GM19239 (cell line): ENCODE data around the gene NHLH2.

Source experiments
- DNase-seq: peaks from one replicate; pipeline ENCODE4 v3.0.0; 2011; ENCODE audit warnings: low spot score; ENCODE audit not compliant: insufficient read length
- FAIRE-seq: peaks from 2 replicates; lab custom pipeline; 2011; peaks lifted over from hg19 to GRCh38; lab: Jason Lieb, UNC

NHLH2 gene

GRCh38 chr1:115840605-115841460 is at the start of gene NHLH2:
Gene NHLH2, minus strand, starts transcription at chr1:115841126. Its CDS starts 2,754 bp downstream, at chr1:115838372.
- FAIRE-seq: no peak
- DNase-seq: no peak

DNA sequence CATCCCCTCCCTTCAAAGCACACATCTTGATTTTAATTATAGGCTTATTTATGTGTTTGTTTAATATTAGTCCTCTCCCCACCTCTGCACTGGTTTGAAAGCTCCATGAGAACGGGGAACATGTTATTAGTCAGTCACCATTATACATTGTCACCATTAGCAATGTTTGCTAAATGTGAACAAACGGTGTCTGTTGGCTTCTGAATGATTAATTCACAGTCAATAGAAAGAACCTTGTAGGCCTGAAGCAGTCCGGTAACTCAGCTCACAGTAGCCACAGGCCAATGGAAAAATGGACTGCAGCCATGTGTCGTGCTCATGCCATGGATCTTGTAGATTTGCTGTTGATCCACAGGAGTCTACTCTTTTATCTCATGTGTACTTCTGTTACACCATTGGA is 49.7 kb upstream of the NHLH2 start:
- no peak for DNase-seq
- FAIRE-seq: no peak

GRCh38 chr1:115888976-115889375 is 48.0 kb upstream of the NHLH2 start:
- DNase-seq: no peak
- no peak for FAIRE-seq

DNA sequence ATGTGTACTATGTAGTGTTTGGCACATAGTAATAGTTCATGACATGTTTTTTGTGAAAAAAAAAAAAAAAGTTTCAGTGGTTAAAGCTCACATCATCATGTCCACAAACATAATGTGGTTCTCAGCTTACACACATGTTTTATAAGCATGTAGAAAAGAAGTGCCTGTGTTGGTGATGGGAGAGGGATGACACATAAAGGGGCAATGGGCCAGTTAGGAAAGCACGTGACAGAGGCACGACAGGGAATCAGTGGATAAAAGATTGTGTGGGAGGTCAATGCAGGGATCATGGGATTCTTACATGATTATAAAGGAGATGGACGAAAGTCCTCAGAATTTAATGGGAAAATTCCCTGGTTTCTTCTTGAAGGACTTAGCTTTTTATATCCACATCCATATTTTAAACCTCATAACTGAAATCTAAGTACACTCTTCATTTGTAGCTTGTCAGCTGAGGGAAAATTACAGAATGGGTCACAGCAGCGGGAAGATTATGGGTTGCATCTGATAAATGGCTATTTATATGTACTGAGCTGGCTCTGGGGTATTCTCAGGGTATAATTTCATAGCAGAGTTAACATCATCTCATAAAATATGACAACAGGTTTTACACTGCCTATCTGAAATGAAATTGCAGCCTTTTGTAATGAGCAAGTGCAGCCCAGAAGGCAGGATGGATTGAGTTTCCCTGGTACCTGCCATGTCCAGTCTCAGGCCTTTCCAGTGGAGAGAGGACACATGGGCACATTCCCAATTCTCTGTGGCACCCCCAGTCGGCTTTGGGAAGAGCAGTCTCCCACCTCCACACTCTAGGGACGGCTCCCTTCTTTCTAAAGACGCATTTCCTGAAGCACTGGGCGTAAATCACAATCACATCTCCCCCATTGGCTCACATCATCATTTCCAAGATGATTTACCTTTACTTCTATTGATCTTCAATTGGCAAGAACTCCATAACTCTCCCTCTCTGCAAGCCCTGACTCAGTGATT is 42.3 kb upstream of the NHLH2 start:
- no peak for DNase-seq
- no peak for FAIRE-seq

DNA sequence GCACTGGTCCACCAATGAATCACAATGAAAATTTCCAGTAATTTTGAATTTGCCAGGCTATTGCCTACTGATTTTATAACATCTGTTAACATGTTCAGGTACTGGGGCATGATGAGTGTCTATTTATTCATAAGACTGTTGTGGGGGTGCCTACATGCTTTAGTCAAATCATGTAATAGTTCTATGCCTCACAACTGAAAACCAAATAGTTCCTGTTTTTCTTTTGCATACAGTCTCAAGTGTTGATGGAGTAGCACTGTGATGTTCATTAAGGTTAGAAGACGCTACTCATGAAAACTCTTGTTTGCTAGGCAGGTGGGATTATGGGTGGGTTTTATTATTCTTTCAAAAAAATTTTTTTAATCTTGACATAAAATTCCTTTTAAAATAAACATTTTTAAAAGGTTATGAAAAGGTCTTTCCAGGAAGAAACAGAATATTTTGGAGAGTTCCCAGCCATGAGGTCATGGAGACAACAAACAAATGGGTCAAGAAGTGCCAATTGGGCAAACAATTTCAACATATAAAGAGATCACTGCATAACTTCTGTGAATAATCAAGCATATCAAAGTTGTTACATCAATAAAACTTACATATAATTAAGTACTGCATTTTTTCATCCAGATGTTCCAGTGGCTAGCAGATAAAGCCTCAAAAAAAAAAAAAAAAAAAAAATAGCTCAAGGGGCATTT is 40.2 kb upstream of the NHLH2 start:
- no peak for FAIRE-seq
- no peak for DNase-seq

- FAIRE-seq: no peak
Observed at GRCh38 chr1:115879977-115880376, 39.1 kb upstream of the NHLH2 start.

DNA sequence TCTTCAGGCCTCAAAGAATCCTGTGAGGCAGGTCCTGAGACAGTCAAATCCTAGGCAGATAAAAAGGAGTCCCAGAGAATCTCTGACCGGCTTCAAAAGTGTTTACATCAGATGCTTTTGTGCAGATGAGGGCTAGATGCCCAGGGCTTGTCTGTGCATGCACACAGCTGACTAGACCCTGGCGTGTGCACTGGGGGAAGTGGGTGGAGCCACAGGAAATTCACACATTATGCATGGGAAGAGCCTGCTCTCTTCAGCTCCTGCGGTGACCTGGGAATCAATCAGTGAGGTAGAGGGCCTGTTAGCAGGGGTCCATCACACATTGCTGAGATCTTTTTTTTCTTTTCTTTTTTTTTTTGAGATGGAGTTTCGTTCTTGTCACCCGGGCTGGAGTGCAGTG is 36.6 kb upstream of the NHLH2 start:
- DNase-seq (no peak), FAIRE-seq (no peak)

More at GRCh38 chr1:115879977-115880376, 39.1 kb upstream of the NHLH2 start:
- no peak for DNase-seq

- no peak for DNase-seq
- FAIRE-seq: no peak
Observed at GRCh38 chr1:115874904-115875303, 34.0 kb upstream of the NHLH2 start.

- no peak for DNase-seq
- FAIRE-seq: no peak
Observed at GRCh38 chr1:115874497-115874896, 33.6 kb upstream of the NHLH2 start.

DNA sequence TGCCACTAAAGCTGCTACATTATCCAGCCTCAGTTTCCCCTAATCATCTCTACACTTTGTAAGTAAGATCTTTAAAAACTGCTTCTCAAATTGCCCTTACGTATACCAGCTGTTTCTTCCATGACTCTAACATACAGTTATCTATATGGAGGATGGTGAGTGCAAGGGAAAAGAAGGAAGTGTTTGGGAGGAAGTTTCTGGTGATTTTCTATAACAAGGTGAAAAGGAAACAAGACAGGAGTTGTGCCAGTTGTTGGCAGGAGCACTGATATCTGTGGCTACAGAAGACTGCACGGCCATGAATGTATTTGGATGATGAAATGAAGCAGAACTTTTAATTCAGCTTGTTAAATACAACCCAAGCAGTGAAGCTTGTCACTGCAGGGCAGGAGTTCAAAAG is 32.3 kb upstream of the NHLH2 start:
- DNase-seq (no peak), FAIRE-seq (no peak)

- FAIRE-seq: no peak
Observed at GRCh38 chr1:115869064-115869463, 28.1 kb upstream of the NHLH2 start.

GRCh38 chr1:115867216-115867615 is 26.3 kb upstream of the NHLH2 start:
- FAIRE-seq: no peak
- no peak for DNase-seq

More at GRCh38 chr1:115869064-115869463, 28.1 kb upstream of the NHLH2 start:
- no peak for DNase-seq

GRCh38 chr1:115865704-115866380 is 24.9 kb upstream of the NHLH2 start:
- DNase-seq: no peak
- no peak for FAIRE-seq

- no peak for FAIRE-seq
- no peak for DNase-seq
Observed at GRCh38 chr1:115862403-115862802, 21.5 kb upstream of the NHLH2 start.

- DNase-seq (no peak), FAIRE-seq (no peak)
Observed at GRCh38 chr1:115854005-115854404, 13.1 kb upstream of the NHLH2 start.

DNA sequence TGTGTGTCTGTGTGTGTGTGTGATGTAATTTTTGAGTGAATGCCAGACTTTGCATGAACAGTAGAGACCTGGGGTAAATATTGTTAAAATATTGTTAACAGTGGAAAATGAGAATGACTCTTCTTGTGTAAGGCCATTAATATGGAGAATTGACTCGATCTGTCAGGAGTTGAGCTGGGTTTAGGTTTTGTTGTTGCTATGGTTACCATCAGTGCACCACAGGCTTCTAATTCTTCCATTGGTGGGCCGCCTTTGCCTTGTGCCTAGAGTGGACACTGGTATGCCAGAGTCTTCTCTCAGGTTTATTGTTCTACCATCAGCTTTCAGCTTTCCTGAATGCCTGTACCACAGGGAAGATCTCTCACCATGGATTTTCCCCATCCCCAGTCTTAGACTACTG is 10.0 kb upstream of the NHLH2 start:
- FAIRE-seq (no peak), DNase-seq (no peak)

- DNase-seq: no peak
- no peak for FAIRE-seq
Observed at GRCh38 chr1:115847787-115848186, 6.9 kb upstream of the NHLH2 start.

DNA sequence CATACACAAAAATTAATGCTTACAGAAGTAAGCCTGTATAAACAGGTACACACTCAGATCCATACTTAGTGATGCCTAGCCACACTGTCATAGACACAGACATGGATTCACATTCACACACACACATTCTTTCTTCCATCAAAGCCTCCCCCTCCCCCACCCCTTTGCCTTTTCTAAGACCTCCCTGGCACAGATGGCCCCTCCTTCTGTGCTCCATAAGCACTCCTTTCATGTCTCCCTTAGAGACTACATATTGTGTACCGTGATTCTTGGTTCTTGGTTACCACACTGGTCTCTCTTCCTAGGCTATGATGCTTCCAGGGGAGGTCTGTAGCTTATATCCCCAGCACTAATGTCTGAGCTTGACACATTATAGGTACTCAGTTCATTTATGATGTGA is 2.0 kb upstream of the NHLH2 start:
- DNase-seq (no peak), FAIRE-seq (no peak)

DNA sequence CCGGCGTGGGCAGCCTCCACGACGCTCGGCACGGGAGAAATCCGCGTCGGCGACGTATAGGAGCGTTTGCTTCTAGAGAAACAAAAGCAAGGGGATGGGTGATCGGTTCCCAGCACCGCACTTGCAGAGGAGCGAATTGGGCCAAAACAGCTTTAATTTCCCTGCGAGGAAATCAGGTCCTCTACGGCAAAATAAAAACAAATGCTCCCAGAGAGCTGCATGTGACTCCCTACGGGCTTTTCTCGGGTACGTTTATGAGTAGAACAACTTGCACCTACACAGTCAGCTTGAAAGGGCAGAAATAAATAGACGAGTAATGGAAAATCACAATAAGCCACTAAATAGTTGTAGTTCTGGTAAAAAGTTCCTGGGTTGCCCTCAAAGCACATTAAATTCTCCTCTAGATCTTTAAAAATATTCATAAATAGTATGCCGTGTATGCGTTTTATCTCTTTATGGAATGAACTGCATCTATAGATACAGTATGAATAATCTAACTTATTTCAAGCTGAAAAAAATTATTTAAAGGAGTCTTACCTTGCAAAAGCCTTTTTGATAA is 1.2 kb downstream of the NHLH2 start:
- no peak for DNase-seq

More for the DNA sequence above, 1.2 kb downstream of the NHLH2 start:
- FAIRE-seq: no peak
